GM10266 (cell line): ENCODE measurements around the gene HDGFL2.

Experiments used
- DNase-seq: peaks from one replicate; pipeline ENCODE4 v3.0.0; 2012; ENCODE audit errors: extremely low spot score
- TF ChIP-seq, protein P1 (sequence below): IDR thresholded peaks from 2 replicates; pipeline ENCODE4 v1.5.1; 2012; ENCODE audit warnings: mild to moderate bottlenecking, low read depth; ENCODE audit not compliant: control insufficient read depth, insufficient read depth; ENCODE audit errors: missing control alignments

Gene HDGFL2

DNA sequence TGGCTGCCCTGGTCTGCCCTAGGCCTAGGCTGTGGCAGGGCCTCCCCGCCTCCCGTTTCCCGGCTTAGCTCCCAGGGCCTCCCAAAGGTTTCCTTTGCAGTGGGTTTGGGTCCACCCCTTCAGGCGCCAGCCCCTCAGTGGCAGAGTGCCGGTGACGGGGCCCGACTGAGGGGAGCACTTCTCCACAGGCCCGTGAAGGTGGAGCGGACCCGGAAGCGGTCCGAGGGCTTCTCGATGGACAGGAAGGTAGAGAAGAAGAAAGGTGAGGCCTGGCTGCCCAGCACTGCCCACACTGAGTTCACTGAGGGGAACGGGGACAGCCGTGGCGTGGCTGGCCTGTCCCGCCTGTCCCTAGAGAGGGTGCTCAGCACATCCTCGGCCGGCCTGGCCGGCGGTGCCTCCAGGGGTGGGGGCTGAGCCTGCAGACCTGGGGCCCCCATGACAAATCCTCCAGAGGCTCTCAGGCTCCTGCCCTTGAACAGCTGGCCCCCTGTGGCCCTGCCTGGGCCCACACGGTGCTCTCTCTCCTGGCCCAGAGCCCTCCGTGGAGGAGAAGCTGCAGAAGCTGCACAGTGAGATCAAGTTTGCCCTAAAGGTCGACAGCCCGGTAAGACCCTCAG is 25.8 kb downstream of the HDGFL2 start:
- DNase-seq = no peak
- TF ChIP-seq, protein P1, sequence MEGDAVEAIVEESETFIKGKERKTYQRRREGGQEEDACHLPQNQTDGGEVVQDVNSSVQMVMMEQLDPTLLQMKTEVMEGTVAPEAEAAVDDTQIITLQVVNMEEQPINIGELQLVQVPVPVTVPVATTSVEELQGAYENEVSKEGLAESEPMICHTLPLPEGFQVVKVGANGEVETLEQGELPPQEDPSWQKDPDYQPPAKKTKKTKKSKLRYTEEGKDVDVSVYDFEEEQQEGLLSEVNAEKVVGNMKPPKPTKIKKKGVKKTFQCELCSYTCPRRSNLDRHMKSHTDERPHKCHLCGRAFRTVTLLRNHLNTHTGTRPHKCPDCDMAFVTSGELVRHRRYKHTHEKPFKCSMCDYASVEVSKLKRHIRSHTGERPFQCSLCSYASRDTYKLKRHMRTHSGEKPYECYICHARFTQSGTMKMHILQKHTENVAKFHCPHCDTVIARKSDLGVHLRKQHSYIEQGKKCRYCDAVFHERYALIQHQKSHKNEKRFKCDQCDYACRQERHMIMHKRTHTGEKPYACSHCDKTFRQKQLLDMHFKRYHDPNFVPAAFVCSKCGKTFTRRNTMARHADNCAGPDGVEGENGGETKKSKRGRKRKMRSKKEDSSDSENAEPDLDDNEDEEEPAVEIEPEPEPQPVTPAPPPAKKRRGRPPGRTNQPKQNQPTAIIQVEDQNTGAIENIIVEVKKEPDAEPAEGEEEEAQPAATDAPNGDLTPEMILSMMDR = no peak

GRCh38 chr19:4498694-4499093 is 26.6 kb downstream of the HDGFL2 start:
- no peak for DNase-seq

GRCh38 chr19:4499318-4499717 is 27.2 kb downstream of the HDGFL2 start:
- TF ChIP-seq, protein P1 = no peak
- no peak for DNase-seq

More at GRCh38 chr19:4498694-4499093, 26.6 kb downstream of the HDGFL2 start:
- TF ChIP-seq, protein P1 = no peak

DNA sequence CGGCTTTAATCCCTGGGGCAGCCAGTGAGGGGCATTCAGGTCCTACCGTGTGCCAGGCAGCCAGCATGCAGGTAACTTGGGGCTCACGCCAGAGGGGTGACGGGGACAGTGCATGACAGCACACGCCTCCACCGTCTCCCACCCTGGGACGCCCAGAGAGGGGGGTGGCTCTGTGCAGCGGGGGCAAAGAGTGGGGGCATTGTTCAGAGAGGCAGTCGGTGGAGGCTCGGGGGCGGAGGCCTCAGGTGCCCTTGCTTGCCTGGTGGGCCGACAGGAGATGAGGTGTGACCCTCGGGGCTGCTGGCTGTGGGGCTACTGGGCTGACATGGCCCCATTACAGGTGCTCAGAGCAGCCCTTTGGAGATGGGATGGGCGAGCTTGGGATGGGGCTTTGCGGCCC is 27.8 kb downstream of the HDGFL2 start:
- TF ChIP-seq, protein P1 = no peak
- no peak for DNase-seq

DNA sequence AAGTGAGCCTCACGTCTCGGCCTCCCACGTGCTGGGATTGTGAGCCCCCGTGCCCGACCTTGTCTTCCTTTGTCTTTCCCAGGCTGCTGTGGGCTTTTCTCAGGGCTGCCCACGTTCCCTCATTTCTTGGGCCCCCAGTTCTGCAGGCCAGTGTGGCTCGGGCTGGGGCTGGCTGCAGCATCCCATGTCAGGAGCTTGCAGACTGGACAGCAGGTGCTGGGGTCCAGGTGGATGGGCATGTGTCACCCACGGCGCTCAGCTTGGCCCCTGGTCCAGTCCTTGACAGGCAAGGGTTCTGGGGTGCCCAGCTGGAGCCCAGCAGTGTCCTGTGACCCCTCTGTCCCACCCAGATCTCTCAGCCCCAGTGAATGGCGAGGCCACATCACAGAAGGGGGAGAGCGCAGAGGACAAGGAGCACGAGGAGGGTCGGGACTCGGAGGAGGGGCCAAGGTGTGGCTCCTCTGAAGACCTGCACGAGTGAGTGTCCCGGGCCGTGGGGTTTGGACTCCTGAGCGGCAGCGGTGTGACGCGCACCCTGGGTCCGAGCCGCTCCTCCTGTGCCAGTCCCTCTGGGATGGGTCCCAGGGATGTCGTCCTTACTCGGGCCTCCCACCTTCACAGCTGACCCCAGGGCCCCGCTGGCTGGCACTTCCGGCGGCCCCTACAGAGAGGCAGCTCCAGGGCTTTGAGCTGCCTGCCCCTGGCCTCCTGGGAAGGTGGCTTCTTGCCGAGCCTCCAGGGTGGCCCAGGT is 28.9 kb downstream of the HDGFL2 start:
- no peak for DNase-seq
- TF ChIP-seq, protein P1 = no peak

DNA sequence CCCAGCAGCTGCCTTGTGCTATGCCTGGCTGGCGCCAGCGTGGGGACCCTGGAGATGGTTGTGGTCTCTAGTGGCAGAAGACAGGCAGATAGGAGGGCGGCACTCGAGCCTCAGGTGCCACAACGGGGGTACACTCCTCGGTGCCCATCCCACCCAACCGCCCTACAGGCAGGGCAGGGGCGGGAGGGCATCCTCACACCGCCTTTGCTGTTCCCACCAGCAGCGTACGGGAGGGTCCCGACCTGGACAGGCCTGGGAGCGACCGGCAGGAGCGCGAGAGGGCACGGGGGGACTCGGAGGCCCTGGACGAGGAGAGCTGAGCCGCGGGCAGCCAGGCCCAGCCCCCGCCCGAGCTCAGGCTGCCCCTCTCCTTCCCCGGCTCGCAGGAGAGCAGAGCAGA is 29.6 kb downstream of the HDGFL2 start:
- TF ChIP-seq, protein P1 = no peak
- DNase-seq = no peak
